Measurements from ENCODE around the gene ACKR2. TPM values are rescaled to one million over a fixed set of nuclear protein-coding genes. Genes with fewer than 3 reads are reported as not detected.

The ACKR2 gene
- total RNA-seq, 1 experiment from 2014 or later: 0.28 TPM

DNA sequence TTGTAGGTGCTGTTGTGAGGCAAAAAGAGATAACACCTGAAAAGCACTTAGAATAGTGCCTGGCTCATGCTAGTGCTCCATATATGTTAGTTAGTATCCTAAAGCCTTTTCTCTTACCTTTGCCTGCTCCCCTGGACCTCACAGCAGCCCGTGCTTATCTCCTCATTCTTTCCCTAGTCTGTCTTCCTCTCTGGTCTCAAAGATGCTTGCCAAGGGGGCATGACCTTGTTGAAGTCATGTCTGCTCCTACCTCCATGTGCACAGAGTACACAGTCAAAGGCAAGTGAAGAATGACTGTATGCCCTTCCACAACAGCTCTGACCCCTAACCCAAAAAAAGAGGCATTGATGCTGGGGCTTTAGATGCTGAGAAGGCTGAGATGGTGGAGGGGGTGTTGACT, 67.2 kb downstream of the ACKR2 start:
- H3K27ac Mint-ChIP-seq: no peak overlapping the region
- CTCF ChIA-PET: no interaction called here
- H3K4me1 Mint-ChIP-seq: peaks cover 13% of the 10 kb centered on the region
- H3K27me3 Mint-ChIP-seq (ENCODE audit: low read depth): no peaks in the 10 kb centered on the region; the same call in 1 of the 2 replicates
- DNase-seq (ENCODE audit: low spot score) (no peak), ATAC-seq (no peak)
- no peaks in the 10 kb centered on the region for H3K36me3 Mint-ChIP-seq
- POLR2A ChIA-PET: no interaction called here
- TF ChIP-seq CBFB (CRISPR knock-in tag; IDR thresholded peaks at IDR 0.05; ENCODE audit: low read depth) (no peak), NR2C2 (CRISPR knock-in tag; IDR thresholded peaks at IDR 0.05) (no peak), GTF2I (CRISPR knock-in tag; conservative IDR thresholded peaks at IDR 0.05) (no peak), NFYB (CRISPR knock-in tag; conservative IDR thresholded peaks at IDR 0.05; ENCODE audit: low read depth) (no peak), TCF7 (CRISPR knock-in tag; IDR thresholded peaks at IDR 0.05; ENCODE audit: low read depth) (no peak)
- TF ChIP-seq, protein P1, sequence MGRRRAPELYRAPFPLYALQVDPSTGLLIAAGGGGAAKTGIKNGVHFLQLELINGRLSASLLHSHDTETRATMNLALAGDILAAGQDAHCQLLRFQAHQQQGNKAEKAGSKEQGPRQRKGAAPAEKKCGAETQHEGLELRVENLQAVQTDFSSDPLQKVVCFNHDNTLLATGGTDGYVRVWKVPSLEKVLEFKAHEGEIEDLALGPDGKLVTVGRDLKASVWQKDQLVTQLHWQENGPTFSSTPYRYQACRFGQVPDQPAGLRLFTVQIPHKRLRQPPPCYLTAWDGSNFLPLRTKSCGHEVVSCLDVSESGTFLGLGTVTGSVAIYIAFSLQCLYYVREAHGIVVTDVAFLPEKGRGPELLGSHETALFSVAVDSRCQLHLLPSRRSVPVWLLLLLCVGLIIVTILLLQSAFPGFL (CRISPR knock-in tag; IDR thresholded peaks at IDR 0.05; ENCODE audit: borderline replicate concordance): no peak
- TF ChIP-seq, protein P2, sequence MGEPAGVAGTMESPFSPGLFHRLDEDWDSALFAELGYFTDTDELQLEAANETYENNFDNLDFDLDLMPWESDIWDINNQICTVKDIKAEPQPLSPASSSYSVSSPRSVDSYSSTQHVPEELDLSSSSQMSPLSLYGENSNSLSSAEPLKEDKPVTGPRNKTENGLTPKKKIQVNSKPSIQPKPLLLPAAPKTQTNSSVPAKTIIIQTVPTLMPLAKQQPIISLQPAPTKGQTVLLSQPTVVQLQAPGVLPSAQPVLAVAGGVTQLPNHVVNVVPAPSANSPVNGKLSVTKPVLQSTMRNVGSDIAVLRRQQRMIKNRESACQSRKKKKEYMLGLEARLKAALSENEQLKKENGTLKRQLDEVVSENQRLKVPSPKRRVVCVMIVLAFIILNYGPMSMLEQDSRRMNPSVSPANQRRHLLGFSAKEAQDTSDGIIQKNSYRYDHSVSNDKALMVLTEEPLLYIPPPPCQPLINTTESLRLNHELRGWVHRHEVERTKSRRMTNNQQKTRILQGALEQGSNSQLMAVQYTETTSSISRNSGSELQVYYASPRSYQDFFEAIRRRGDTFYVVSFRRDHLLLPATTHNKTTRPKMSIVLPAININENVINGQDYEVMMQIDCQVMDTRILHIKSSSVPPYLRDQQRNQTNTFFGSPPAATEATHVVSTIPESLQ (CRISPR knock-in tag; IDR thresholded peaks at IDR 0.05): no peak
- H3K9me3 Mint-ChIP-seq: no peaks in the 10 kb centered on the region
- H3K4me3 Mint-ChIP-seq: no peak overlapping the region

DNA sequence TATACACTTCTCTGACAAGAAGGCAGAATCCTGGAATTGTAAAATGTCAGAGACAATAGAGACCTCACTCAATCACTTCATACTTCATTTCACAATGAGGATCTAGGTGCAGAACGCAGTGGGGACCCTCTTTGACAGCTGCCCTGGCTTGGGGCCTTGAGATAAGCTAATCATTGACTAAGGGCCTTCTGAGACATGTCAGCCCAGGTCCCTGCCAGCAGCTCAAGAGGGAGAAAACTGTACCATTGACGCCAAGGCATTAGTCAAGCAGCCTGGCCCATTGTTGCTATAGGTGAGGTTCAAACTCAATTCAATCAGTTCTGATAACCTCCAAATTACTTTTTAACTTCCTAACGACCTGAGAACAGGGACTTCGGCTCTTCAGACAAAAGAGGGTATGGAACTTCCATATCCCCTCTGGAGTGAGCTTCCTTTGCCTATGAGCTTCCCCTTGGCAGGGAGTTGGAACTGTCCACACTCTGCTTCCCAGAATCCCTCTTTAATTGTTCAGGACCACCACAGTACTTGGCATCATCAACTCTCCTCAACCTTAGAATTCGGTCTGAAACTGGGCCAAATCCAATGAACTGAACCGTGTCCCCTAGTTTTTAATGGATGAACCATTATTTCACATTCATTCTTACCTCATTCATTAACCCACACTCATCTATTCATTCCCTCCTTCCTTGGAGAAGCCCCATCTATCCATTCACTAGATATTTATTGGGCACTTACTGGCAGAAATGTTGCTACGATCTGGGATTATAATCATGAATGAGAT, 67.9 kb downstream of the ACKR2 start:
- H3K36me3 Mint-ChIP-seq: no peaks in the 10 kb centered on the region
- DNase-seq (ENCODE audit: low spot score) (no peak), ATAC-seq (no peak)
- H3K9me3 Mint-ChIP-seq: no peaks in the 10 kb centered on the region
- no peak for TF ChIP-seq IRF2 (CRISPR knock-in tag; IDR thresholded peaks at IDR 0.05; ENCODE audit: borderline replicate concordance, low read depth)
- TF ChIP-seq, protein P3, sequence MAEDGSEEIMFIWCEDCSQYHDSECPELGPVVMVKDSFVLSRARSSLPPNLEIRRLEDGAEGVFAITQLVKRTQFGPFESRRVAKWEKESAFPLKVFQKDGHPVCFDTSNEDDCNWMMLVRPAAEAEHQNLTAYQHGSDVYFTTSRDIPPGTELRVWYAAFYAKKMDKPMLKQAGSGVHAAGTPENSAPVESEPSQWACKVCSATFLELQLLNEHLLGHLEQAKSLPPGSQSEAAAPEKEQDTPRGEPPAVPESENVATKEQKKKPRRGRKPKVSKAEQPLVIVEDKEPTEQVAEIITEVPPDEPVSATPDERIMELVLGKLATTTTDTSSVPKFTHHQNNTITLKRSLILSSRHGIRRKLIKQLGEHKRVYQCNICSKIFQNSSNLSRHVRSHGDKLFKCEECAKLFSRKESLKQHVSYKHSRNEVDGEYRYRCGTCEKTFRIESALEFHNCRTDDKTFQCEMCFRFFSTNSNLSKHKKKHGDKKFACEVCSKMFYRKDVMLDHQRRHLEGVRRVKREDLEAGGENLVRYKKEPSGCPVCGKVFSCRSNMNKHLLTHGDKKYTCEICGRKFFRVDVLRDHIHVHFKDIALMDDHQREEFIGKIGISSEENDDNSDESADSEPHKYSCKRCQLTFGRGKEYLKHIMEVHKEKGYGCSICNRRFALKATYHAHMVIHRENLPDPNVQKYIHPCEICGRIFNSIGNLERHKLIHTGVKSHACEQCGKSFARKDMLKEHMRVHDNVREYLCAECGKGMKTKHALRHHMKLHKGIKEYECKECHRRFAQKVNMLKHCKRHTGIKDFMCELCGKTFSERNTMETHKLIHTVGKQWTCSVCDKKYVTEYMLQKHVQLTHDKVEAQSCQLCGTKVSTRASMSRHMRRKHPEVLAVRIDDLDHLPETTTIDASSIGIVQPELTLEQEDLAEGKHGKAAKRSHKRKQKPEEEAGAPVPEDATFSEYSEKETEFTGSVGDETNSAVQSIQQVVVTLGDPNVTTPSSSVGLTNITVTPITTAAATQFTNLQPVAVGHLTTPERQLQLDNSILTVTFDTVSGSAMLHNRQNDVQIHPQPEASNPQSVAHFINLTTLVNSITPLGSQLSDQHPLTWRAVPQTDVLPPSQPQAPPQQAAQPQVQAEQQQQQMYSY (CRISPR knock-in tag; IDR thresholded peaks at IDR 0.05): no peak
- no peak for TF ChIP-seq SP1 (CRISPR knock-in tag; conservative IDR thresholded peaks at IDR 0.05)
- TF ChIP-seq KAT7 (CRISPR knock-in tag; IDR thresholded peaks at IDR 0.05; ENCODE audit: borderline replicate concordance): no peak
- TF ChIP-seq ZNF396 (CRISPR knock-in tag; IDR thresholded peaks at IDR 0.05; ENCODE audit: borderline replicate concordance): no peak
- TF ChIP-seq ESRRA (CRISPR knock-in tag; IDR thresholded peaks at IDR 0.05; ENCODE audit: borderline replicate concordance): no peak
- TF ChIP-seq, protein P4, sequence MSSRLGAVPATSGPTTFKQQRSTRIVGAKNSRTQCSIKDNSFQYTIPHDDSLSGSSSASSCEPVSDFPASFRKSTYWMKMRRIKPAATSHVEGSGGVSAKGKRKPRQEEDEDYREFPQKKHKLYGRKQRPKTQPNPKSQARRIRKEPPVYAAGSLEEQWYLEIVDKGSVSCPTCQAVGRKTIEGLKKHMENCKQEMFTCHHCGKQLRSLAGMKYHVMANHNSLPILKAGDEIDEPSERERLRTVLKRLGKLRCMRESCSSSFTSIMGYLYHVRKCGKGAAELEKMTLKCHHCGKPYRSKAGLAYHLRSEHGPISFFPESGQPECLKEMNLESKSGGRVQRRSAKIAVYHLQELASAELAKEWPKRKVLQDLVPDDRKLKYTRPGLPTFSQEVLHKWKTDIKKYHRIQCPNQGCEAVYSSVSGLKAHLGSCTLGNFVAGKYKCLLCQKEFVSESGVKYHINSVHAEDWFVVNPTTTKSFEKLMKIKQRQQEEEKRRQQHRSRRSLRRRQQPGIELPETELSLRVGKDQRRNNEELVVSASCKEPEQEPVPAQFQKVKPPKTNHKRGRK (CRISPR knock-in tag; IDR thresholded peaks at IDR 0.05; ENCODE audit: borderline replicate concordance): no peak
- no peak for TF ChIP-seq JUN (CRISPR knock-in tag; IDR thresholded peaks at IDR 0.05)
- no peak for TF ChIP-seq NR2C2 (CRISPR knock-in tag; IDR thresholded peaks at IDR 0.05)
- no peak for TF ChIP-seq ETV6 (CRISPR knock-in tag; IDR thresholded peaks at IDR 0.05)
- TF ChIP-seq GRHL2 (CRISPR knock-in tag; IDR thresholded peaks at IDR 0.05; ENCODE audit: insufficient replicate concordance, severe bottlenecking): no peak
- no peak for TF ChIP-seq ZNF232 (CRISPR knock-in tag; IDR thresholded peaks at IDR 0.05)
- TF ChIP-seq ZNF263 (CRISPR knock-in tag; IDR thresholded peaks at IDR 0.05; ENCODE audit: low read depth): no peak
- TF ChIP-seq NR3C1 (CRISPR knock-in tag; conservative IDR thresholded peaks at IDR 0.05; ENCODE audit: low read depth): no peak
- TF ChIP-seq ZNF138 (CRISPR knock-in tag; conservative IDR thresholded peaks at IDR 0.05): no peak
- TF ChIP-seq ZNF423 (CRISPR knock-in tag; IDR thresholded peaks at IDR 0.05): no peak
- peaks cover 3% of the 10 kb centered on the region for H3K27me3 Mint-ChIP-seq (ENCODE audit: low read depth)
- no peak overlapping the region for H3K27ac Mint-ChIP-seq
- no peak overlapping the region for H3K4me3 Mint-ChIP-seq
- CTCF ChIA-PET: no interaction called here
- POLR2A ChIA-PET: no interaction called here
- peaks cover 19% of the 10 kb centered on the region for H3K4me1 Mint-ChIP-seq
